ENCODE data around the gene GNAO1.

Gene GNAO1

GRCh38 chr16:56274369-56274768, 83.1 kb downstream of the GNAO1 start:
- TF ChIP-seq, protein P1, sequence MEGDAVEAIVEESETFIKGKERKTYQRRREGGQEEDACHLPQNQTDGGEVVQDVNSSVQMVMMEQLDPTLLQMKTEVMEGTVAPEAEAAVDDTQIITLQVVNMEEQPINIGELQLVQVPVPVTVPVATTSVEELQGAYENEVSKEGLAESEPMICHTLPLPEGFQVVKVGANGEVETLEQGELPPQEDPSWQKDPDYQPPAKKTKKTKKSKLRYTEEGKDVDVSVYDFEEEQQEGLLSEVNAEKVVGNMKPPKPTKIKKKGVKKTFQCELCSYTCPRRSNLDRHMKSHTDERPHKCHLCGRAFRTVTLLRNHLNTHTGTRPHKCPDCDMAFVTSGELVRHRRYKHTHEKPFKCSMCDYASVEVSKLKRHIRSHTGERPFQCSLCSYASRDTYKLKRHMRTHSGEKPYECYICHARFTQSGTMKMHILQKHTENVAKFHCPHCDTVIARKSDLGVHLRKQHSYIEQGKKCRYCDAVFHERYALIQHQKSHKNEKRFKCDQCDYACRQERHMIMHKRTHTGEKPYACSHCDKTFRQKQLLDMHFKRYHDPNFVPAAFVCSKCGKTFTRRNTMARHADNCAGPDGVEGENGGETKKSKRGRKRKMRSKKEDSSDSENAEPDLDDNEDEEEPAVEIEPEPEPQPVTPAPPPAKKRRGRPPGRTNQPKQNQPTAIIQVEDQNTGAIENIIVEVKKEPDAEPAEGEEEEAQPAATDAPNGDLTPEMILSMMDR (IDR thresholded peaks at IDR 0.05; ENCODE audit: low read depth, low read length, missing control alignments), result no peak
- no peak overlapping the region for H3K4me3 ChIP-seq (ENCODE audit: low read depth, low read length)
- no peak for DNase-seq (ENCODE audit: low read depth)

GRCh38 chr16:56275076-56275475, 83.8 kb downstream of the GNAO1 start:
- DNase-seq (ENCODE audit: low read depth), result no peak
- TF ChIP-seq, protein P1 (IDR thresholded peaks at IDR 0.05; ENCODE audit: low read depth, low read length, missing control alignments), result no peak
- no peak overlapping the region for H3K4me3 ChIP-seq (ENCODE audit: low read depth, low read length)

DNA sequence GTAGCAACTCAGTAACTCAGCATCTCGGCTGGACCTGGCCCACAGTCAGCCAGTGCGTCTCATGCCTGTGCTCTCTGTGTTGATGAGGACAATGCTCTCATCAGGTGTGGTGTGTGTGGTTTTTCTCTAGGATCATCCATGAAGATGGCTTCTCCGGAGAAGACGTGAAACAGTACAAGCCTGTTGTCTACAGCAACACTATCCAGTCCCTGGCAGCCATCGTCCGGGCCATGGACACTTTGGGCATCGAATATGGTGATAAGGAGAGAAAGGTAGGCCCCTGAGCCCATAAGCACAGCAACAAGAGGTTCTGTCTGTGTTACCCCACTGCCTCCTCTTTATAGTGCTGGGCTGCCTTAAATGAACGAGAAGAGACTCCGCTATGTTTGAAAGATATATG, 84.5 kb downstream of the GNAO1 start:
- DNase-seq (ENCODE audit: low read depth), result no peak
- no peak overlapping the region for H3K4me3 ChIP-seq (ENCODE audit: low read depth, low read length)
- TF ChIP-seq, protein P1 (IDR thresholded peaks at IDR 0.05; ENCODE audit: low read depth, low read length, missing control alignments), result no peak

DNA sequence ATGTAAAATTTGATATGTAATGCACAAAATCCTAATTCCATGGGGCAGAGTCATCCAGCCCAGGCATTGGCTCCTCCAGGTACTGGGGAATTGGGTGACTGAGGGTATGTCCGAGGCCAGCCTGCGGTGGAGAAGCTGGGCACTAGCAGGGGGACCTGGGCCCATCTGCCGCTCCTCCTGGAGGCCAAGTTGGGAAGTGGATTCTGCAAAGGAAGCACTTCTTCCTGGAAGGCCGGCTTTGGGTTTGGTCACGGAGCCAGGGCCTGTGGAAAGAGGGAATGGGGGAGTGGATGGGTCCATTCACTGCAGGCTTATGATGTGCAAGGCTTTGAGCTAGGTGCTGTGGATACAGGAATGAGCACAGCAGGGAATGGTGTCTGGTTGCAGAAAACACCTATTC, 85.8 kb downstream of the GNAO1 start:
- no peak for DNase-seq (ENCODE audit: low read depth)
- no peak overlapping the region for H3K4me3 ChIP-seq (ENCODE audit: low read depth, low read length)
- TF ChIP-seq, protein P1 (IDR thresholded peaks at IDR 0.05; ENCODE audit: low read depth, low read length, missing control alignments), result peak; percentile 2

DNA sequence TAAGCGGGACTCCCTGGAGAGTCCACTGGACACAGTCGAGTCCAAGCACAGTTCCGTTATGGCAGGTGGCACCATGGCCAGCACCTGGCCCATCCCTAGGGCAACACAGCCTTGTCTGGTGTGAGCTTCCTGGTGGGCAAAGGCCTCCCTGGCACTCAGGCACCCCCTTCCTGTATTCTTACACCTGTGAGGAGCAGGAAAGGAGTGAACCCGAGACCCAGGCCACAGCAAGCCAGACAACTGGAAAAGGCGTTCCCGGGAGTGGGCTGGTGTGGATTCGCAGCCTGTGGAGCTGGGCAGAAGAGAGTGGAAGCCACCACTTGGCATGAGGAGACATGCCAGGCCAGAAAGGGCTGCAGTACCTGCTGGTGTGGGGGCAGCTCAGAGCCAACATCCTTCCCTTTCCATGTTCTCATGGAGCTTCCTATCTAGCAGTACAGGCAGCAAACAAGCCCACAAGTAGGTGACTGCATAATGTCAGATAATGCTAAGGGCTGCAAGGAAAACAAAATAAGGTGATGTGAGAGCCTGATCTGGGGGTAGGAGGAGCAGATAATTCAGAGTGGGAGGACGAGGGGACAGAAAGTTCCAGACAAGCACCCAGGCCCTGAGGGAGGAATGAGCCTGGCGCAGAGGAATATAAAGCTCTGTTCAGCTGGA, 87.0 kb downstream of the GNAO1 start:
- DNase-seq (ENCODE audit: low read depth), result no peak
- no peak overlapping the region for H3K4me3 ChIP-seq (ENCODE audit: low read depth, low read length)
- TF ChIP-seq, protein P1 (IDR thresholded peaks at IDR 0.05; ENCODE audit: low read depth, low read length, missing control alignments), result no peak

GRCh38 chr16:56279132-56279531, 87.8 kb downstream of the GNAO1 start:
- TF ChIP-seq, protein P1 (IDR thresholded peaks at IDR 0.05; ENCODE audit: low read depth, low read length, missing control alignments), result no peak
- H3K4me3 ChIP-seq (ENCODE audit: low read depth, low read length), result no peak overlapping the region
- no peak for DNase-seq (ENCODE audit: low read depth)

- H3K4me3 ChIP-seq (ENCODE audit: low read depth, low read length), result no peak overlapping the region
- TF ChIP-seq, protein P1 (IDR thresholded peaks at IDR 0.05; ENCODE audit: low read depth, low read length, missing control alignments), result no peak
- DNase-seq (ENCODE audit: low read depth), result no peak
Observed at GRCh38 chr16:56279914-56280313, 88.6 kb downstream of the GNAO1 start.

Data from GM12864 (cell line).